Cardiac septum (tissue), 1 donor: Measurements from ENCODE around the gene HMGCL. TPM values are rescaled to one million over a fixed set of nuclear protein-coding genes. Genes with fewer than 3 reads are reported as not detected.
"Not testable (repeated sequence)": the region's sequence is repeated elsewhere in the genome, so short reads cannot be mapped to it uniquely, and the experiment has no call there.

Experiments
- DNase-seq: peaks from one replicate; pipeline ENCODE4 v3.0.0-alpha.2; 2020; ENCODE audit warnings: low spot score
- intact Hi-C: fragments of 100-400 bp; cut with DNase I; formaldehyde crosslinking; loops from one replicate; pipeline ENCODE4 v1.14.0; 2022
- total RNA-seq: library from RNA; stranded (reverse); fragmentation: NEBNext Ultra II Directional; extraction: Animal tissue kit (Norgen Biotek cat#: 25700); gene quantifications from one replicate; pipeline ENCODE4 v1.2.1, GENCODE V29; 2021
- donor health status: DM: no; HTN: no; CAD: no.

Gene HMGCL
- total RNA-seq, 1 donor from 2014 or later, result 27.9 TPM

- no peak for DNase-seq
- intact Hi-C loops, result no loop called here
Measured at GRCh38 chr1:23801338-23801748, 23.9 kb downstream of the HMGCL start.

DNA sequence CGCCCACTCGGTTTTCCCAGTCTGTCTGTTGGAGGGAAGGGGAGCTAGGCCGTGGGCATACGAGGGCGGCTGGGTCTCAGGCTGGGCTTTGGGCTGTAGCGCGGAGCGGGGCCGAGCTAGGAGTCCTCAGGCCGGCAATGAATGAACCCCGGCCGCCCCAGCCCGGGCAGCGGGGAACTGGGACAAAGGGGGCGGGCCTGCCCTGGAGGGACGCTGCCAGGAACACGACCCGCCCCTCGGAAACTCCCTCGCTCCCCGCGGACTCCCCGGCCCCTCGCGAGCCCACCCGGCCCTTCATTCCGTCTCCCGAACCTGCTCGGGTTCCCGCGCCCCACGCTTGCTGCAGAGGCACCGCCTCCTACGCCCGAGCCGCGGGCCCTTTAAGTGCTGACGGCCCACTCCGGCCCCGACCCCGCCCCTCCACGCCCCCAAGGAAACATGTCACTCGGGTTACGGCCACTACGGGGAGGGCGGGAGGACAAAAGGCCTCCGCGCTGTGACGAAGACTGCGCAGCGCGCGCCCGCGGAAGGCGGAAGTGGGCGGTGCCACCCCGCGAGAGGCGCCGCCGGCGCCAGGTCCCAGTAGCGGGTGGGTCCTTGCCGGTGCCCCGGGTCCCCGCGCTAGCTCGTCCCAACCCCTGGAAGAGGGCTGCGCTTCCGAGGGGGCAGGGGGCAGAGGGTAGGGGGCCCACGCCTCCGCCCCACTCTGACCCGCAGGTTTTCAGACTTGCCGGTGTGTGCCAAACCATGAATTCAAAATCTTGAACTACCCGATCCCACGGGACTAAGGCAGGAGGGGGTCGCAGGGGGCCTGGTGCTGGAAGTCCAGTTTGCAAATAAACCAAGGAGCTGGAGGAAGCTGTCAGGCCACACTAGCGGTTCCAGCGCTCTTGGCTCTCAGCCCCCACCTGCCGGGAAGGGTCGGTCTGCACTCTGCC lies 24.6 kb downstream of the HMGCL start, which contains the start of gene GALE:
GALE (minus strand) TSS at position 355 of the 938 bp plus-strand sequence. CDS start 1,747 bp downstream, outside the sequence.
- peak; percentile 99 for DNase-seq
- intact Hi-C loops, result loop anchor here (1.0 kb wide), 1 partner anchor 9 kb away; the partner anchor contains the start of gene LYPLA2

DNA sequence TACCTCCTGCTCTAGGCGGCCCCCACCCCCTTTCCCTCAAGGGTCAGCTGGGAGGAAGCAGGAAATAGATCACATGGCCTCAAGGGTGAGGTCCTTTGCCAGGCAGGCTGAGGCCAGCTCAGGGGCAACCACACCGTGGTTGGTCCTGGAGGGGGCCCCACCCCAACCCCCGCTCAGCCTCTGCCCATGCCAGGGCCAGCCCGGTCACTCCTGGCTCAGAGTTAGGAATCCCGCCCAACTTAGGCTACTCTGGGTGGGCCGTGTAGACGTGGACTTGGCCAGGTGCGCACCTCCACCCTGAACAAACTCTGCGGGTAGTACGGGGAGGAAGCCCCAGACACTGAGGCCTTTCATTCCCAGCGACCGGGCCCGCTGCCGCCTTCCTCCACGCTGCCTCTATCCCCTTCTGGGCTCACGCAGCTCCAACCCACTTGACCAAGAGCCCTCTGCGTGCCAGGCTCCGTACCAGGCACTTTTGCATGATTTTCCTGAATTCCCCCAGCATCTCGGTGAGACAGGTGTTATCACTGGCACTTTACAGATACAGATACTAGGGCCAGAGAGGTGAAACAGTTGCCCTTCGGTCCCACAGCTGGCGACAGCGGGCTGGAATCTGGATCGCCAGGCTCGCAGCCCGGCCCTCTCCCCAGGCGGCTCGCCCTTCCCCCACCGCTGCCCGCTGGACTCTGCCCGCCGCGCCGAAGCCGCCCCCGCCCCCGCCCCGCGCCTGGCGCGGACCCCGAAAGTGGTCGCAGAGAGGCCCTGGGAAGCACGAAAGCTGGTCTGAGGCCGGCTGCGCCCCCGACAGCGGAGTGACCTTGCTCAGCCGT lies 25.4 kb downstream of the HMGCL start:
- DNase-seq, result no peak
- intact Hi-C loops, result loop anchor here (1.0 kb wide), 1 partner anchor 8 kb away; the partner anchor contains the start of gene LYPLA2

GRCh38 chr1:23799255-23799569 lies 26.0 kb downstream of the HMGCL start:
- no peak for DNase-seq

DNA sequence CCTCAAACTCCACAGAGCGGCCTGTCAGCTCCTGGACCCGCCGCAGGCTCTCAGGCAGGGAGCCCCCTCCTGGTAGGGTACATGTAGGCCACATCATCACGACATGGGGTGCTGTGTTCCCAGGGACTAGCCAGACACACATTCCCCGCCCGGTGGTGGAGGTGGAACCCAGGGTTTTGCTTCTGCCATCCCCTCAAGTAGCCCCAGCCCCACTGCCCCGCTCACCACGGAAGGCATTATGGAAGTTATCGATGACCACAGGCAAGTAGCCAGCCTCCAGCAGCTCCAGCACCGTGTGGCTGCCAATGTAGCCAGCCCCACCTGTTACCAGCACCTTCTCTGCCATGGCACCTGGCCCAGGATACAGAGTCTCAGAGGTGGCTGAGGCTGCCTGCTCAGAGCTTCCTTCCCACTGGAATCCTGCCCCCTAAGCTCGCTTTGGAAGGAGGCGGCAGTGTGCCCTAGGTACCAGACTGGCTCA lies 26.5 kb downstream of the HMGCL start:
- no peak for DNase-seq
- intact Hi-C loops, result no loop called here

More at GRCh38 chr1:23799255-23799569, 26.0 kb downstream of the HMGCL start:
- intact Hi-C loops, result no loop called here

DNA sequence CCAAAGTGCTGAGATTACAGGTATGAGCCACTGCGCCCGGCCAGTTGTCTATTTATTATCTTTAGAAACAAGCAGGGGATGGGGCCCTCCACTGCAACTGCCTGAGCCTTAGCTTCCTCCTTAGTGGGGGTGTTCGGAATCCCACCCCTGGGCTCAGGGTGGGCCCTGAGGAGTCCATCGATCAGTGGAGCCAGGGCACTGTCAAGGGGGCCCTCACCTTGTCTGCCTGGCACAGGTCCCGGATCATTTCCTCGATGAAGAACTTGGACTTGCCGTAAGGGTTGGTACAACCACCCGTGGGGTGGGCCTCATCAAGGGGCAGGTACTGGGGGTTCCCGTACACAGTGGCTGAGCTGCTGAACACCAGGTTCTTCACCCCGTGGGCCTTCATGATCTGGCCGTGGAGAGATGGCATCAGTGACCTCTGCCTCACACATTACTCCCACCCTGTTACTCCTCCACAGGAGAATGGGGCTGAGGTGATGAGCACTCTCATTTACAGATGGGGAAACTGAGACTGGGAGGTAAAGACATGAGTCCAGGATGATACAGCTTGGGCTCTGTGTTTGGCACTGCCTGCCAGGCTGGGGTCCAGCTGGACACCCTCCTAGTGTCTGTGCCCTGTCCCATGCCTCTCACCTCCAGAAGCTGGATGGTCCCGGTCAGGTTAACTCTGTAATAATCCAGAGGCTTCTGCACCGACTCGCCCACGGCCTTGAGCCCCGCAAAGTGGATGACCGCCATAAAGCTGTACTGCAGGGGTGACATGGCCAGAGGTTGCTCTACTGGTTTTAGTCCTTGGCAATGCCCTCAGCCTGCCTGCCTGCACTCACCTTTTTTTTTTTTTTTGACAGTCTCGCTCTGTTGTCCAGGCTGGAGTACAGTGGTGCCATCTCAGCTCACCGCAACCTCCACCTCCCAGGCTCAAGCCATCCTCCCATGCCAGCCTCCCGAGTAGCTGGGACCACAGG lies 27.5 kb downstream of the HMGCL start:
- intact Hi-C loops, result no loop called here
- DNase-seq, result no peak

DNA sequence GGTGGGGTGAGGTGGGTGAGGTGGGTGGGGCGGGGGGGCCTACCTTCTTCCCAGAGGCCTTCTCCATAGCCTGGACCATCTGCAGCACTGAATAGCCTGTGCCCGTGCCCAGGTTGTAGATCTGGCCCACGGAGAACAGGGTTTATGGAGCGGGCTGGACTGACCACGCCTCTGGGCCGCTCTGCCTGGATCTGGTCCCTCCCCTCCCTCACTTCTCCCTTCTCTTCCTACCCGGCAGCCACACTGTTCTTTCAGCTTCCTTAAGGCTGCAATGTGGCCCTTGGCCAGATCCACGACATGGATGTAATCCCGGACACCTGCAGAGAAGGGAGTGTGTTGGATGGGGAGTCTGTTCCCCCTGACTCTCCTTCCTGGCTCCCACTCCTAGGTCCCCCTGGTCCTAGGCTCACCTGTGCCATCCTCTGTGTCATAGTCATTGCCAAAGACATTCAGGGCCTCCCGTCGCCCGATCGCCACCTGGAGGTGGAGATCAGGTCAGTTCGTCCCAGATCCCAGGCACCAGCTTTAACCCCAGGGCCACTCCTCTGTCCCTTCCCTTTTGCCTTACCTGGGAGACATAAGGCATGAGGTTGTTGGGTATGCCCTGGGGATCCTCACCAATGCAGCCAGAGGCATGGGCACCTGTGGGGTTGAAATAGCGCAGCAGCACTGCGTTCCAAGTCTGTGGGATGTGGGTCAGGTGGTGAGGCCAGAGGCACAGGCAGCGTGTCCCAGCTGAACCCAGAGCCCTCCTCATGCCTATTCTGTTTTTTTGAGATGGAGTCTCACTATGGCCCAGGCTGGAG lies 28.6 kb downstream of the HMGCL start:
- intact Hi-C loops, result no loop called here
- no peak for DNase-seq

GRCh38 chr1:23795676-23796465 lies 29.4 kb downstream of the HMGCL start:
- intact Hi-C loops, result no loop called here
- DNase-seq, result no peak

DNA sequence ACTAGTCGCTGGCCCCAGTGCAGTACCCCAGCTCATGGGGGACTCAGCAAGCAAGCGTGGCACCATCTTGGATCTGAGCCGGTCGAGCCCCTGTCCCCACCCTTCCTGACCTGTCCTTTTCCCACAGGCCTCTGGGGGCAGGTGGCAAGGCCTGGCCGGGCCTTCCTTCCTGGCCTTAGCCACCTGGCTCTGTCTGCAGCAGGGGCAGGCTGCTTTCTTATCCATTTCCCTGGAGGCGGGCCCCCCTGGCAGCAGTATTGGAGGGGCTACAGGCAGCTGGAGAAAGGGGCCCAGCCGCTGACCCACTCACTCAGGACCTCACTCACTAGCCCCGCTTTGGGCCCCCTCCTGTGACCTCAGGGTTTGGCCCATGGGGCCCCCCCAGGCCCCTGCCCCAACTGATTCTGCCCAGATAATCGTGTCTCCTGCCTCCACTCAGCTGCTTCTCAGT lies 30.5 kb downstream of the HMGCL start:
- intact Hi-C loops, result loop anchor here (5.0 kb wide), 1 partner anchor 33 kb away; the partner anchor contains the start of gene HMGCL
- not testable (repeated sequence) for DNase-seq

DNA sequence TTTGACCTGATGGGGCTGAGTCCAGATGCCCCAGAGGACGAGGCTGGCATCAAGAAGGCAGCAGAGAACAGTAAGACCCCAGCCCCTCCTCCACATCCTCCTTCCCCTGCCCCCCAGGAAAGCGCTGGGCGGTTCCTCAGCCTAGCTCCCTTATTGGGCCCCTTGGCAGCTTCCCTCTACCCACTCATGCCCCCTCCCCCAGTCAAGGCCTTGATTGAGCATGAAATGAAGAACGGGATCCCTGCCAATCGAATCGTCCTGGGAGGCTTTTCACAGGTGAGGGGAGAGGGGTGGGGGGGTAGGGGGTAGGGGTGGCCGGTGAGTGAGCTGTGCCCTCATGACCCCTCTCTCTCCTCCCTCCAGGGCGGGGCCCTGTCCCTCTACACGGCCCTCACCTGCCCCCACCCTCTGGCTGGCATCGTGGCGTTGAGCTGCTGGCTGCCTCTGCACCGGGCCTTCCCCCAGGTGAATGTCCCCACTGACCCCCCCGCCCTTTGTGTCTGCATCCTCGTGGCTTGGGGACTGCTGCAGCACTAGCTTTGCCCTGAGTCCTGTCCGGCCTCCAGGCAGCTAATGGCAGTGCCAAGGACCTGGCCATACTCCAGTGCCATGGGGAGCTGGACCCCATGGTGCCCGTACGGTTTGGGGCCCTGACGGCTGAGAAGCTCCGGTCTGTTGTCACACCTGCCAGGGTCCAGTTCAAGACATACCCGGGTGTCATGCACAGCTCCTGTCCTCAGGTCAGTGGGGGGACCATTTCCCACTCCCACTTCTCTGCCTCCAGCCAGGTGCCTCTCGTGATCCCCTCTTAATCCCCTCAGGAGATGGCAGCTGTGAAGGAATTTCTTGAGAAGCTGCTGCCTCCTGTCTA lies 31.1 kb downstream of the HMGCL start:
- no peak for DNase-seq
- intact Hi-C loops, result loop anchor here (5.0 kb wide), 1 partner anchor 33 kb away; the partner anchor contains the start of gene HMGCL

DNA sequence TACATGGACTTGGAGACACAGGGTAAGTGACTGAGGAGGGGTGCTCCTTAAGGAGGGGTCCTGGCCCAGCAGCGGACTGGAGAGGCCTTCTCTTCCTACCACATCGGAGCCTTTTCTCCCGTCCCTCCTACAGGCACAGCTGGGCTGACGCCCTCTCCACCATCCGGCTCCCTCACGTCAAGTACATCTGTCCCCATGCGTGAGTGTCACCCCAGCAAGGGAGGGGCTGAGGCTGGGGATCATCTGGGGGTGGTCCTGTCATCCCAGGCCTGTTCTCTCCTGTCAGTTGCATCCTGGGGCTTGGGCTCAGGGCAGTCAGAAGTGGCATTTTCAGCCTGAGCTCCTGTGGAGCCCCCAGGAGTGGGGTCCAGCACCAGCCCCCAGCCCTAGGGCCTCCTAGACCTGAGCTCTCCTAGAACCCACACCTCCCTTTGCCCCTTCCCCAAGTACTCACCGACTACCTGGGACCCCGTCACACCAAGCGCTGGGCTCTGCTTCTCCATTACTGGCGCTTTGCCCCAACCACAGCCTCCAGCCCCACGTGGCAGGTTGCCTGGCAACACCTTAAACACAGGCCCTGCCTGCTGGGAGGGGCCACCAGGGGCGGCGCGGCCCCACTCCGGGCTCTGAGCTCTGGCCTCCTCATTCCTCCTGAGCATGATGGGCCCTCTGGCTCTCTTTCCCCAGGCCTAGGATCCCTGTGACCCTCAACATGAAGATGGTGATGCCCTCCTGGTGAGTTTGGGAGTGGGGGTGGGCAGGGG lies 32.0 kb downstream of the HMGCL start:
- no peak for DNase-seq
- intact Hi-C loops, result loop anchor here (5.0 kb wide), 1 partner anchor 34 kb away; the partner anchor contains the start of gene HMGCL

DNA sequence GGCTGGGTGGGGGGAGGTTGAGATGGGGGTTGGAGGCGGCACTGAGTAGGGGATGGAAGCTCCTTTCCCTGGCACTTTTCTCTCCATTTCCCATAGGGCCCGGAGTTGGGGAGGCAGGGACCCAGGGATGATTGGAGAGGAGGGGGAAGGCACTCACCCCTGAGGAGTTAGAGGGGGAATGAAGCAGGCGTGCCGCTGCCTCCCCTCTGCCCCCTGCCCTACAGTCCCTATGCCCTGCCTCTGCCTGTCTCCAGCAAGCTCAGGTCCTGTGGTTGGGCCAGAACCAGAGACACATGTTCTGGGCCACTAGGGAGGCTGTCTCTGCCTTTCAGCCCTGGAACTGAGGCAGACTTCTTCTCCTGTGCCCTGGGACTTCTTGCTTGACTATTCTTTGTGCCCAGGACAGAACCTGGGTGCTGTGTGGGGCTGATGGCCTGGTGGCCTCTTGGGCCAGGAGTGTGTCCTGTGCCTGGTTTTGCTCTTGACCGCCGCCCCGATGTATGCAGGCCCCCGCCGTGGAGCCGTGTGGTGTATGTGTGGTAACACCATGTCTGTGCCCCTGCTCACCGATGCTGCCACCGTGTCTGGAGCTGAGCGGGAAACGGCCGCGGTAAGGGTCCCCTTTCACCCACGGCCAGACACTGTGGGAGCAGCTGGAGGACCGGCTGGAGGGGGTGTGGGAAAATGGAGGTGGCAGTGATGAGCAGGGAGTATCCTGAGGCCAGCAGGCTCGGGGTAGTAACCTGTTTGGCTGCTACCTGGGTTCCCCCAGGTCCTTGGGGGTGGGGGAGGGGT lies 32.9 kb downstream of the HMGCL start:
- intact Hi-C loops, result loop anchor here (5.0 kb wide), 1 partner anchor 35 kb away; the partner anchor contains the start of gene HMGCL
- DNase-seq, result no peak

DNA sequence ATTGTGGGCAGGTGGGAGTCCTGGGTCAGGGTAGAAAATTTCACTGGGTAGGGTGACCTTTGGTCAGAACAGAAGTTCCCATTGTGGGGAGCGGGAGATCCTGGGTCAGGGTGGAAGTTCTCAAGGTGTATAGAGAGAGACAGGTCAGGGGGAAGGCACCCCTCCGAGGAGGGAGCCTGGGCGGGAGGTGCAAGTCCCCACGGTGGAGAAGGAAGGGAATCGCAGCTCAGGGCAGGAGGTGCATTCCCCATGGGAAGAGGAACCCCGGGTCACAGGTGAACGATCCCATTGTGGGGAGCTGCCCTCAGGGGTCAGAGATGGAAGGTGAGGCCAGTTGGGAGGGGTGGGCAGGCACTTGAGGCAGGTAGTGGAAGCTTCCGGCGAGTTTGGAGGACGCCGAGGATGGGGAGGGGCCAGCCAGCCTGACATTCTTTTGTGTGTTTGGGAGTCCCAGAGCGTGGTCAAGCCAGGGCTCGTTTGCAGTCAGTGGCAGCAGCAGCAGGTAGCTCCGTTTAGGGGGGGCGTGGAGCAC lies 33.6 kb downstream of the HMGCL start:
- intact Hi-C loops, result loop anchor here (1.0 to 5.0 kb wide), 3 partner anchors 9 to 36 kb away; partner anchors contain the start of genes GALE and HMGCL
- peak; percentile 78 for DNase-seq
